A549 (cell line): ENCODE measurements around the gene HLA-DMA. TPM values are rescaled to one million over a fixed set of nuclear protein-coding genes. Genes with fewer than 3 reads are reported as not detected.

Experiments used
- ATAC-seq, 2 experiments: fragments of 200-7000 bp in 1 of 2; fragments of >200 bp in 1 of 2; cut with Nextera tagmentation in 1 of 2; cut with Tn5 transposase in 1 of 2; 3 replicates each; pipeline versions ENCODE4 v1.8.0 to v1.9.1; 2018 to 2020; ENCODE audit warnings: mild to moderate bottlenecking in 1 of 2, moderate library complexity in 1 of 2
- CTCF ChIA-PET: fragments of 300-600 bp; sonication (Branson Sonifier 250); formaldehyde crosslinking; extraction: SDS; loops from one replicate; lab custom pipeline; 2021; ENCODE audit warnings: antibody characterized with exemption, inconsistent platforms; lab: Yijun Ruan, JAX
- POLR2A ChIA-PET: fragments of 350-600 bp; formaldehyde crosslinking; extraction: SDS; loops from one replicate; lab custom pipeline; 2021; ENCODE audit warnings: antibody characterized with exemption, inconsistent platforms; lab: Yijun Ruan, JAX
- DNase-seq, 2 experiments: peaks; one replicate each; pipeline versions ENCODE4 v3.0.0 to v3.0.0-alpha.2; 2011 to 2016; ENCODE audit warnings: low read depth in 1 of 2, low spot score in 1 of 2
- FAIRE-seq: peaks from 2 replicates; lab custom pipeline; 2011; peaks lifted over from hg19 to GRCh38; lab: Jason Lieb, UNC
- H3K27ac ChIP-seq, 2 experiments: fragments of >200 bp; sonication (Bioruptor Twin); formaldehyde crosslinking; 3 replicates each; pipeline ENCODE4 v1.5.1; 2016 to 2017
- H3K4me1 ChIP-seq: fragments of >200 bp; sonication (Bioruptor Twin); formaldehyde crosslinking; 3 replicates; pipeline ENCODE4 v1.6.1; 2016
- H3K4me2 ChIP-seq: fragments of >200 bp; sonication (Bioruptor Twin); formaldehyde crosslinking; 3 replicates; pipeline ENCODE4 v1.6.1; 2016
- H3K4me3 ChIP-seq: fragments of >200 bp; sonication (Bioruptor Twin); formaldehyde crosslinking; 3 replicates; pipeline ENCODE4 v1.5.1; 2016
- H3K9me3 ChIP-seq: fragments of >200 bp; sonication (Bioruptor Twin); formaldehyde crosslinking; 3 replicates; pipeline ENCODE4 v1.6.1; 2016
- CHD2 ChIP-seq: fragments of 150-350 bp; IDR thresholded peaks from 2 replicates; pipeline ENCODE4 v1.6.1; 2014; ENCODE audit warnings: low read length; ENCODE audit not compliant: partially characterized antibody
- CHD4 ChIP-seq: fragments of 200-600 bp; sonication (generic); IDR thresholded peaks from 2 replicates; pipeline ENCODE4 v1.6.1; 2016; ENCODE audit warnings: antibody characterized with exemption, mild to moderate bottlenecking, borderline replicate concordance
- EHF ChIP-seq: fragments of 250-450 bp; sonication (Bioruptor Pico); IDR thresholded peaks from 2 replicates; pipeline ENCODE4 v1.5.0; 2020; ENCODE audit warnings: mild to moderate bottlenecking
- EHMT2 ChIP-seq: fragments of 200-600 bp; sonication (generic); IDR thresholded peaks from 2 replicates; pipeline ENCODE4 v1.6.1; 2016; ENCODE audit warnings: antibody characterized with exemption, low read depth, mild to moderate bottlenecking, moderate library complexity
- FOSB ChIP-seq: fragments of 250-450 bp; sonication (Bioruptor Pico); IDR thresholded peaks from 2 replicates; pipeline ENCODE4 v1.5.0; 2020; ENCODE audit warnings: mild to moderate bottlenecking, moderate library complexity
- FOXS1 ChIP-seq: fragments of 250-450 bp; sonication (Bioruptor Pico); IDR thresholded peaks from 2 replicates; pipeline ENCODE4 v1.5.0; 2020; ENCODE audit warnings: mild to moderate bottlenecking, moderate library complexity
- HOXB13 ChIP-seq: fragments of 250-450 bp; sonication (Bioruptor Pico); IDR thresholded peaks from 2 replicates; pipeline ENCODE4 v1.5.0; 2020; ENCODE audit warnings: low read depth, mild to moderate bottlenecking, moderate library complexity
- HOXB5 ChIP-seq: fragments of 250-450 bp; sonication (Bioruptor Pico); IDR thresholded peaks from 2 replicates; pipeline ENCODE4 v1.5.0; 2020; ENCODE audit warnings: mild to moderate bottlenecking, moderate library complexity
- JUNB ChIP-seq: fragments of >200 bp; sonication (Bioruptor Twin); formaldehyde crosslinking; IDR thresholded peaks from 2 replicates; pipeline ENCODE4 v1.6.1; 2016
- NFE2L2 ChIP-seq: fragments of 150-350 bp; conservative IDR thresholded peaks from 2 replicates; pipeline ENCODE4 v1.6.1; 2014; ENCODE audit warnings: low read length
- NPAS2 ChIP-seq: fragments of 250-450 bp; sonication (Bioruptor Pico); IDR thresholded peaks from 2 replicates; pipeline ENCODE4 v1.8.0; 2022; ENCODE audit warnings: mild to moderate bottlenecking, moderate library complexity, borderline replicate concordance
- PHF8 ChIP-seq: fragments of 200-600 bp; sonication (generic); IDR thresholded peaks from 2 replicates; pipeline ENCODE4 v1.6.1; 2016; ENCODE audit warnings: low read depth, mild to moderate bottlenecking, antibody characterized with exemption, moderate library complexity, borderline replicate concordance
- RAD21 ChIP-seq, 2 experiments: fragments of >200 bp in 1 of 2; sonication (Bioruptor Twin) in 1 of 2; formaldehyde crosslinking in 1 of 2; IDR thresholded peaks in 1 of 2; conservative IDR thresholded peaks in 1 of 2; 2 replicates in 1 of 2; 3 replicates in 1 of 2; pipeline ENCODE4 v1.6.1; 2012 to 2018; ENCODE audit warnings: inconsistent platforms in 1 of 2
- RCOR1 ChIP-seq: fragments of 150-350 bp; IDR thresholded peaks from 2 replicates; pipeline ENCODE4 v1.6.1; 2014; ENCODE audit warnings: antibody characterized with exemption, low read length, low read depth
- RNF2 ChIP-seq: fragments of 200-600 bp; sonication (generic); IDR thresholded peaks from 2 replicates; pipeline ENCODE4 v1.6.1; 2016; ENCODE audit warnings: low read depth, mild to moderate bottlenecking, antibody characterized with exemption, moderate library complexity, borderline replicate concordance
- SREBF2 ChIP-seq: fragments of 450-650 bp; IDR thresholded peaks from 2 replicates; pipeline ENCODE4 v1.6.1; 2014; ENCODE audit warnings: mild to moderate bottlenecking, moderate library complexity
- ZC3H11A ChIP-seq: fragments of 450-650 bp; IDR thresholded peaks from 2 replicates; pipeline ENCODE4 v1.6.1; 2014; ENCODE audit warnings: antibody characterized with exemption, mild to moderate bottlenecking
- ZFP36 ChIP-seq: fragments of 450-650 bp; IDR thresholded peaks from 2 replicates; pipeline ENCODE4 v1.6.1; 2014; ENCODE audit warnings: borderline replicate concordance; ENCODE audit not compliant: partially characterized antibody
- ZSCAN20 ChIP-seq: fragments of 250-450 bp; sonication (Bioruptor Pico); IDR thresholded peaks from 2 replicates; pipeline ENCODE4 v1.8.0; 2022; ENCODE audit warnings: mild to moderate bottlenecking, moderate library complexity
- WGBS: methylation state at CpG from one replicate; pipeline ENCODE4 v1.1.6; 2017; ENCODE audit errors: missing lambda C conversion rate; 5-methylcytosine and 5-hydroxymethylcytosine counted together
- polyA plus RNA-seq, 4 experiments: library from polyadenylated mRNA; depleted of rRNA in 3 of 4; stranded (reverse); fragments of >200 nt; fragmentation: RNase III in 1 of 4; extraction: RNeasy Plus Mini Kit Qiagen cat#74134 plus additional on column Dnase treatment in 1 of 4; gene quantifications; 2 replicates in 3 of 4; 3 replicates in 1 of 4; pipeline ENCODE4 v1.2.3, GENCODE V29; 2011 to 2017
- TF ChIP-seq, protein P1 (sequence below): fragments of >200 bp; sonication (Bioruptor Twin); formaldehyde crosslinking; IDR thresholded peaks from 3 replicates; pipeline ENCODE4 v1.5.1; 2016
- TF ChIP-seq, protein P2 (sequence below): IDR thresholded peaks from 2 replicates; pipeline ENCODE4 v1.6.1; 2012
- TF ChIP-seq, protein P3 (sequence below): fragments of >200 bp; sonication (Bioruptor Twin); formaldehyde crosslinking; IDR thresholded peaks from 3 replicates; pipeline ENCODE4 v1.6.1; 2016
- TF ChIP-seq, protein P4 (sequence below): IDR thresholded peaks from 2 replicates; pipeline ENCODE4 v1.6.1; 2012
- TF ChIP-seq, protein P5 (sequence below): fragments of >200 bp; sonication (Bioruptor Twin); formaldehyde crosslinking; IDR thresholded peaks from 2 replicates; pipeline ENCODE4 v1.6.1; 2016

Gene HLA-DMA
- polyA plus RNA-seq, 2 of the 4 experiments (the other 2 are of a cell fraction), result 2.5 to 5.6 TPM

DNA sequence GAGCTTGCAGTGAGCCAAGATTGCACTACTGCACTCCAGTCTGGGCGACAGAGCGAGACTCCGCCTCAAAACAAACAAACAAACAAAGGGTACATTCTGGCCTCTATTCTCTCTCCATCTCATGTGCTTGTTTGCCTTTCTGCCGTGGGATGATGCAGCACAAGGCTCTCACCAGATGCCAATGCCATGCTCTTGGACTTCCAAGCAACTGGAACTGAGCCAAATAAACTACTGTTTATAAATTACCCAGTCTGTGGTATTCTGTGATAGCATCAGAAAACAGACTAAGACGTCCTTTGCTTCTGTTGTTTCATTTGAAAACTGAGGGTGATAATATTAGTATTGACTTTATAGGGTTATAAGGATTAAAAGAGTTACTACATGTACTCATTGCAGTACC is 11.9 kb upstream of the HLA-DMA start:
- DNase-seq, result no peak
- H3K27ac ChIP-seq, result no peak overlapping the region
- no peaks in the 10 kb centered on the region for H3K9me3 ChIP-seq
- 79% methylated on average over 5 of the region's 5 CpGs for WGBS
- no peak for TF ChIP-seq FOSB
- no peak for TF ChIP-seq JUNB
- TF ChIP-seq, protein P1, sequence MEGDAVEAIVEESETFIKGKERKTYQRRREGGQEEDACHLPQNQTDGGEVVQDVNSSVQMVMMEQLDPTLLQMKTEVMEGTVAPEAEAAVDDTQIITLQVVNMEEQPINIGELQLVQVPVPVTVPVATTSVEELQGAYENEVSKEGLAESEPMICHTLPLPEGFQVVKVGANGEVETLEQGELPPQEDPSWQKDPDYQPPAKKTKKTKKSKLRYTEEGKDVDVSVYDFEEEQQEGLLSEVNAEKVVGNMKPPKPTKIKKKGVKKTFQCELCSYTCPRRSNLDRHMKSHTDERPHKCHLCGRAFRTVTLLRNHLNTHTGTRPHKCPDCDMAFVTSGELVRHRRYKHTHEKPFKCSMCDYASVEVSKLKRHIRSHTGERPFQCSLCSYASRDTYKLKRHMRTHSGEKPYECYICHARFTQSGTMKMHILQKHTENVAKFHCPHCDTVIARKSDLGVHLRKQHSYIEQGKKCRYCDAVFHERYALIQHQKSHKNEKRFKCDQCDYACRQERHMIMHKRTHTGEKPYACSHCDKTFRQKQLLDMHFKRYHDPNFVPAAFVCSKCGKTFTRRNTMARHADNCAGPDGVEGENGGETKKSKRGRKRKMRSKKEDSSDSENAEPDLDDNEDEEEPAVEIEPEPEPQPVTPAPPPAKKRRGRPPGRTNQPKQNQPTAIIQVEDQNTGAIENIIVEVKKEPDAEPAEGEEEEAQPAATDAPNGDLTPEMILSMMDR, result no peak
- TF ChIP-seq ZC3H11A, result no peak
- TF ChIP-seq RAD21 (conservative IDR thresholded peaks at IDR 0.05 in 1 of 2, IDR thresholded peaks at IDR 0.05 in 1 of 2), result no peak
- TF ChIP-seq, protein P2, sequence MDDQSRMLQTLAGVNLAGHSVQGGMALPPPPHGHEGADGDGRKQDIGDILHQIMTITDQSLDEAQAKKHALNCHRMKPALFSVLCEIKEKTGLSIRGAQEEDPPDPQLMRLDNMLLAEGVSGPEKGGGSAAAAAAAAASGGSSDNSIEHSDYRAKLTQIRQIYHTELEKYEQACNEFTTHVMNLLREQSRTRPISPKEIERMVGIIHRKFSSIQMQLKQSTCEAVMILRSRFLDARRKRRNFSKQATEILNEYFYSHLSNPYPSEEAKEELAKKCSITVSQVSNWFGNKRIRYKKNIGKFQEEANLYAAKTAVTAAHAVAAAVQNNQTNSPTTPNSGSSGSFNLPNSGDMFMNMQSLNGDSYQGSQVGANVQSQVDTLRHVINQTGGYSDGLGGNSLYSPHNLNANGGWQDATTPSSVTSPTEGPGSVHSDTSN, result no peak
- TF ChIP-seq PHF8, result no peak
- no peak for TF ChIP-seq CHD4
- TF ChIP-seq RCOR1, result no peak
- no peak for TF ChIP-seq EHMT2
- TF ChIP-seq SREBF2, result no peak
- TF ChIP-seq, protein P3, sequence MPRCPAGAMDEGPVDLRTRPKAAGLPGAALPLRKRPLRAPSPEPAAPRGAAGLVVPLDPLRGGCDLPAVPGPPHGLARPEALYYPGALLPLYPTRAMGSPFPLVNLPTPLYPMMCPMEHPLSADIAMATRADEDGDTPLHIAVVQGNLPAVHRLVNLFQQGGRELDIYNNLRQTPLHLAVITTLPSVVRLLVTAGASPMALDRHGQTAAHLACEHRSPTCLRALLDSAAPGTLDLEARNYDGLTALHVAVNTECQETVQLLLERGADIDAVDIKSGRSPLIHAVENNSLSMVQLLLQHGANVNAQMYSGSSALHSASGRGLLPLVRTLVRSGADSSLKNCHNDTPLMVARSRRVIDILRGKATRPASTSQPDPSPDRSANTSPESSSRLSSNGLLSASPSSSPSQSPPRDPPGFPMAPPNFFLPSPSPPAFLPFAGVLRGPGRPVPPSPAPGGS, result no peak
- no peak for TF ChIP-seq HOXB13 (CRISPR knock-in tag)
- no peak for TF ChIP-seq NPAS2 (CRISPR knock-in tag)
- no peak for TF ChIP-seq FOXS1
- TF ChIP-seq, protein P4, sequence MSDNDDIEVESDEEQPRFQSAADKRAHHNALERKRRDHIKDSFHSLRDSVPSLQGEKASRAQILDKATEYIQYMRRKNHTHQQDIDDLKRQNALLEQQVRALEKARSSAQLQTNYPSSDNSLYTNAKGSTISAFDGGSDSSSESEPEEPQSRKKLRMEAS, result no peak
- TF ChIP-seq EHF (CRISPR knock-in tag), result no peak
- no peak for TF ChIP-seq RNF2
- no peak for TF ChIP-seq CHD2
- TF ChIP-seq, all 56 proteins: peak for 0
- H3K4me2 ChIP-seq, result no peak overlapping the region
- H3K4me1 ChIP-seq, result peaks cover 17% of the 10 kb centered on the region
- ChIA-PET POLR2A (no interaction called here), CTCF (interaction anchor here (1.1 to 4.3 kb wide), 5 partner anchors 12 to 105 kb away, joined by 3 to 63 read pairs (median 12); partner anchors contain the start of gene HLA-DMA)
- FAIRE-seq, result no peak
- ATAC-seq, result no peak
- no peak overlapping the region for H3K4me3 ChIP-seq

DNA sequence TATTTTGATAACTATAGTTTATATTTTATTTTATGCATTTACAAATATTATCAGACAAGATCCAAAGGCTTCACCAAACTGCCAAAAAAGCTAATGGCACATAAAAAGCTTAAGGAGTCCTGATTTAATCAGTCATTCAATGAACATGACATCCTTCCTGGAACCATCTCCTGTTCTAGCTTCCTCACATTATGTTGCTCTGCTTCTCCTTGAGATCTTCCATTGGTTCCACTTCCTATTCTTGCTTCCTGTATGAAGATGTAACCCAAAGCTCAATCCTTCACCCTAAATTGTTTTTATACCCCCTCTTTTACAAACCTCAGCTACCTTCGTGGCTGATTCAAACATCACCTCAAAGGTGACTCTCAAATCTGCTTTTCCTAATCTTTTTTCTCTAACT is 11.0 kb upstream of the HLA-DMA start:
- Histone ChIP-seq H3K9me3 (no peaks in the 10 kb centered on the region), H3K4me2 (no peak overlapping the region), H3K4me1 (peaks cover 17% of the 10 kb centered on the region), H3K4me3 (no peak overlapping the region), H3K27ac (no peak overlapping the region)
- TF ChIP-seq EHMT2, result no peak
- no peak for TF ChIP-seq SREBF2
- TF ChIP-seq HOXB5 (CRISPR knock-in tag), result no peak
- TF ChIP-seq, protein P5, sequence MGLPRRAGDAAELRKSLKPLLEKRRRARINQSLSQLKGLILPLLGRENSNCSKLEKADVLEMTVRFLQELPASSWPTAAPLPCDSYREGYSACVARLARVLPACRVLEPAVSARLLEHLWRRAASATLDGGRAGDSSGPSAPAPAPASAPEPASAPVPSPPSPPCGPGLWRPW, result no peak
- no peak for TF ChIP-seq NFE2L2
- no peak for TF ChIP-seq ZFP36
- TF ChIP-seq ZSCAN20 (CRISPR knock-in tag), result no peak
- TF ChIP-seq PHF8, result no peak
- FAIRE-seq (no peak), ATAC-seq (no peak), DNase-seq (no peak)
- WGBS, result 94% methylated on average over 1 of the region's 1 CpG
- POLR2A ChIA-PET, result interaction anchor here (0.7 kb wide), 1 partner anchor 8 kb away, joined by 6 read pairs; no protein-coding TSS in a partner anchor
- CTCF ChIA-PET, result interaction anchor here (1.1 to 2.2 kb wide), 4 partner anchors 11 to 104 kb away, joined by 3 to 12 read pairs (median 4); partner anchors contain the start of gene HLA-DMA
